Cerebellar nuclear complex (tissue), 1 donor: ENCODE data around the gene GAN.

Source experiments
- DNase-seq, 2 experiments: peaks; one replicate each; lab custom pipeline; 2025; lab: John Stamatoyannopoulos, UW

The GAN gene

GRCh38 chr16:81314603-81315270 is at the start of gene GAN:
Gene GAN, plus strand, starts transcription at chr16:81314962. Its CDS starts 152 bp downstream, at chr16:81315114.
- DNase-seq, result peak; percentile 67 to 84

- no peak for DNase-seq
These were observed 49.7 kb upstream of the GAN start for GRCh38 chr16:81265052-81265451.

- no peak for DNase-seq
These were observed 48.9 kb upstream of the GAN start for GRCh38 chr16:81265658-81266451.

- no peak for DNase-seq
These were observed 48.1 kb upstream of the GAN start for GRCh38 chr16:81266680-81267095.

DNA sequence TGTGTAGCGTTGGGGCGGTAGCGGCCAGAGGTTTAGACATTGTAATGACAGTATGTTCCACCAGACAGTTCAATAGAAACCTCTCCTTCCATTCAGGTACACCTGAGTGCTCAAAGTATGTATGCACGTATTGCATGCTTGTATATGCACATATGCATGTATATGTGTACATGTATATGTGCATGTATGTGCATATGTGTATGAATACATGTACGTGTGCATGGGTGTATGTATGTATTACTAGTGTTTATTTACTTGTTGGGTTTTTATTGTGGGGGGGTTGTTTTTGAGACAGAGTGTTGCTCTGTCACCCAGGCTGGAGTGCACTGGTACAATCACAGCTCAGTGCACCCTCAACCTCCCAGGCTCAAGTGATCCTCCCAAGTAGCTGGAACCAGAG is 46.3 kb upstream of the GAN start:
- no peak for DNase-seq

DNA sequence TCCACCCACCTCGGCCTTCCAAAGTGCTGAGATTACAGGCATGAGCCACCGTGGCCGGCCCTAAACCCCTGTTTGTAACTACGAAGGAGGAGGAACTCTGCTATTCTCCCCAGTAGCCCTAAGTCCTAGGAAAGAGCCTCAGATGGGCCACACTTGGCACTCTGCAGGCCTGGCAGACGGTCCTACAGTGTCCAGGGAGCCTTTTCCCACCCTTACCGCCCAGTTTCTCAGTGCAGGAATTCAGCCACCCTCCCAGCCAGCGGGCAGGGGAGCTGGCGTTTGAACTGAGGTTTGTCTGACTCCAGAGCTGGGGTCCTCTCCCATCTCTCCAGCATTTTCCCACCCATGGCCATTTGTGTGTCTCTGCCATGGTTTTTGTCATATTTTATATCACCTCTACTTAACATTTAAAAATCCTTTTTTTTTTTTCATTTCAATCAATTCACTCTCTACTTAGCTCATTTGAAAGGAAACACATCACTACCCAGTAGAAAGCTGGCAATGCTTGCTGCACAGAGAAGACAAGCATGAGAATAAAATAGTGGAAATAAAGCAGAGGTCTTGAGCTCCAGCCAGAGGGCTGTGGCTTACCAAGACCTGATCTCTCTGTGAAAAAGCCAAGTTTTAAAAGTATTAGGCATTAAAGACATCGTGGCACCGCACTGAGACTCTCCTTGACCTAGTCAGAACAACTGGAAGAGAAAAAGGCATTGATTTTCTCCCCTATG is 41.4 kb upstream of the GAN start:
- DNase-seq, result no peak

GRCh38 chr16:81275064-81275532 is 39.7 kb upstream of the GAN start:
- DNase-seq, result no peak

DNA sequence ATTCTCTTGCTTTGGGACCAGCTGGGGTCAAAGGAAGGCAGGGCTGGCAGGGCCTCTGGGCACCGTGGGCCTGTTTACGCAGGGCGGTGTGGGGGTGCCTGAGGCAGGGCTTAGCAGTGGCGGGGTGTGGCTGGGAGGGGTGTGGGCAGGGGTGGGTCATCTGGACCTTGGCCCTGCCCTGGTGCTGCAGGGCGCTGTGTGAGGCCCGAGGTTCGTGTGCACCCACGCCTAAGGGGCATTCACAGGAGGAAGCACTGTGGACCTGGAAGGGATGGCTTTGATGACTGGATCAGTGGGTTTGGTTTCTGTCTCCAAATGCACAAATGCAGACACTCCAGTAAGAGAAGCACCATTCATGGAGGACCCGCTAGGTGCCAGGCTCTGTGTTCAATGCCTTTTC is 39.0 kb upstream of the GAN start:
- no peak for DNase-seq

DNA sequence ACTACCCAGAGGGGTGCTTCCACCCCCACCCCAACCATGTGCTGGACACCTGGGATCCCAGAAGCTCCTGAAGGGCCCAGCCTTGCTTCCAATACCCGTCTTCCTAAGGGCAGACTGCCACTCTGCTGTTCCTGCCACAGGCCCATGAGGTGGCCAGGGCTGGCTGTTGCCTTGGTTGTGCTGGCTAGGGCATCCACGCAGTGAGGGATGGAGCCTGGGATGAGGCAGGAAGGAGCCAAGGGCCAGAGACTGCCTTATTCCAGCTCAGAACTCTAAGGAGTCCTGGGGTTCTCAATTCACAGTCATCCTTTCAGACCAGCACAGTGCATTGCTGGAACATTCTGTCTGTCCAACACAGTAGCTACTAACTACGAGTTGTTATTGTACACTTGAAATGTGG is 38.4 kb upstream of the GAN start:
- DNase-seq, result no peak

GRCh38 chr16:81277541-81278080 is 37.2 kb upstream of the GAN start:
- DNase-seq, result no peak

DNA sequence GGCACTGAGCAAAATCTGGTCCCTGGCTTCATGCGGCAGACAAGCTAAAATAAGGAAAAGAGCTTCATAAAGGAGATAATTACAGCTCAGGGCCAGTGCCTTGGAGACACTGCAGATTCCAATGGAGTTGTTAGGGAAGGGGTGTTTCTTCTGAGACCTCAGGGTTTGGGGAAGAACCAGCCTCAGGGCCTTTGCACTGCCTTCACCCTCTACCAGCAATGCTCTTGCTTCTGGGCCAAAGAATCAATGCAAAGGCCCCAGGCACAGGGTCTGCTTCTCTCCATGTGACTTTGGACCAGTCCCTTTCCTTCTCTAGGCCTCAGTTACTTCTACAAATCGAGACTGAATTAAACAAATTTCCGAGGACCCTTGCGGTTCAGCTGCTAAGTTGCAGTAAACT is 36.2 kb upstream of the GAN start:
- no peak for DNase-seq

GRCh38 chr16:81279392-81279791 is 35.4 kb upstream of the GAN start:
- no peak for DNase-seq

GRCh38 chr16:81280393-81280792 is 34.4 kb upstream of the GAN start:
- no peak for DNase-seq

DNA sequence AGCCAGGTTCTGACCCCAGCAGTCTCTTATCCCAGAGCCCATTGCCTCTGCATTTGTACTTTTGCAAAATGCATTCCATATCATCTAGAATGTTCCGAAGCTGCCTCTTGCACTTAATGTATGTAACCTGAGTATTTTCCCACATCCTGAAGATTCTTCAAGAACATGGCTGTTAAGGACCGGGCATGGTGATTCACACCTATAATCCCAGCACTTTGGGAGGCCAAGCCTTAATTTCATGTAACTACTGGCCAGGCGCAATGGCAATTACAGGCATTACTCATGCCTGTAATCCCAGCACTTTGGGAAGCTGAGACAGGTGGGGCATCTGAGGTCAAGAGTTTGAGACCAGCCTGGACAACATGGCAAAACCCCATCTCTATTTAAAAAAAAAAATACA is 31.7 kb upstream of the GAN start:
- no peak for DNase-seq

- DNase-seq, result no peak
These were observed 29.7 kb upstream of the GAN start for GRCh38 chr16:81284995-81285600.

DNA sequence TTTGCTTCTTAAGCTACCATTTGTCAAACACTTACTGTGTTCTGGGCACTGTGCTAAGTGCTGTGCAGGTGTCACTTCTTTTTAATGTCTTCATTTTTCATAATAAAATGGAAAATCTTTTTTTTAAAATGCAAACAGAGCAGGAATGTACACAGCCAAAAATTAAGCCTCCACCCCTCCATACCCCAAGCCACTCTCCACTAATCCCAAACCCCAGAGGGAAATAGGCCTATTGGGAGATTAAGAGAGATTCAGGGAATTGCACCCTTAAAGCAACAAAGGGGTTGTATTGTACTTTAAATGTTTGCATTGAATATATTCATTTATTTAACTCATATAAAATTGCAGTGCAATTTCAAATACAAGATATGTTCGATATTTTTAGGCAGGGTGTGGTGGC is 28.6 kb upstream of the GAN start:
- no peak for DNase-seq

GRCh38 chr16:81291117-81291516 is 23.6 kb upstream of the GAN start:
- no peak for DNase-seq

DNA sequence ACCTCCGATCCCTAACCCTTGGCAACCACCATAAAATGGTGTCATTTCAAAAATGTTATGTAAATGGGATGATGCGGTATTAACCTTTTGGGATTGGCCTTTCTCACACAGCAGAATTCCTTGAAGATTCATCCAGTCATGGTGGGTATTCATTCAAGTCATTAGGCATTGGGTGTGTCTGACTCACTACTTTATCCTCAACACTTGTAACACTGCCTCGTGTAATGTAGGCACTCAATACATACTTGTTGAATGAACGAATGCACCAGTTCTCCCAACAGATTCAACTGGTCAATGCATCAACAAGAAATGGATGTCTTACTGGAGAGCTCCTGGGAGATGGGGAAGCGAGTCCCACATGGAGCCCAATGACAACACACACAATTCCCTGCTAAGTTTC is 21.8 kb upstream of the GAN start:
- DNase-seq, result no peak

GRCh38 chr16:81293909-81294802 is 20.6 kb upstream of the GAN start:
- DNase-seq, result no peak

GRCh38 chr16:81296631-81297030 is 18.1 kb upstream of the GAN start:
- DNase-seq, result no peak

DNA sequence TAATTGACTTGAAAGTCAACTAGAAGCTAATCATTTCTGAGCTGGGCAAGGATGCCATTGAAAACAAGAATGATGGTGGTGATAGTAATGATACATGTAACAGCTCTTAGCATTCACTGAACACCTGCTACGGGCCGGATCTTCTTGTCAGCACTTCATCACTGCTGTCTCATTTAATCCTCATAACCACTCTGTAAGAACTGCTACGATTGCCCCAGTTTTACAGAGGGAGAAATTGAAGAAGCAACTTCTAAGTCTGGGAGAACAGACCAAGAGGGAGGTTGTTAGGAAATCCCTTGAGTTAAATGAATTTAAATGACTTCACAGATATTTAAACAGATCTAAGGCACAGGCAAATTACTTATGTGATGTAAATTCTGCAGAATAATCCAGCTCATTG is 7.0 kb upstream of the GAN start:
- DNase-seq, result no peak
